ENCODE measurements around the gene BPI. TPM values are rescaled to one million over a fixed set of nuclear protein-coding genes. Genes with fewer than 3 reads are reported as not detected.

BPI gene
- polyA plus RNA-seq, 1 donor (not counting 4 experiments of a cell fraction or from before 2014, with no cell fraction given) = not detected

DNA sequence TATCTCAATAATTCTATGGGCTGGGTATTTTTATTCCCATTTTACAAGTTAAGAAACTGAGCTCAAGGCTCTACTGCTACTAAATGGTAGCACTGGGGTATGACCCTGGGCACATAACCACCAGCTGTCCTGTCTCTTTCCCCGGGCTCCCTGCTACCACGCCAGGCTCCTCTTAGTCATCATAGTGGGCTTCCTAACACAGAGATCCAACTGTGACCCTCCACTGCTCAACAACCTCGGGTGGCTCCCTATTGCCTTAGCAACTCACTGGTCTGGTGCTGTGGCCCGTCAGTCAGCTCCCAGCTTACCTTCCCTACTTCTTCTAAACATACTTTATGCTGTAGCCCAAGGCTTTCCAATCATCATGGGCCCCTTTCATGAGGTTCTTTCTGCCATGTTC, 47.9 kb upstream of the BPI start:
- FAIRE-seq (no peak), DNase-seq (ENCODE audit: low read depth, low spot score) (no peak)
- H3K9me1 ChIP-seq (ENCODE audit: control insufficient read depth, extremely low read depth, insufficient read depth, low read length) = no peaks in the 10 kb centered on the region
- H3K4me2 ChIP-seq (ENCODE audit: control insufficient read depth, extremely low read depth, insufficient read depth, low read depth, low read length) = no peak overlapping the region
- no peaks in the 10 kb centered on the region for H3K36me3 ChIP-seq (ENCODE audit: control insufficient read depth in 2 of 2, extremely low read depth in 1 of 2, insufficient read depth in 2 of 2, low read length in 2 of 2)
- H3K9me3 ChIP-seq (ENCODE audit: control insufficient read depth, low read depth, low read length) = no peaks in the 10 kb centered on the region
- H3K4me3 ChIP-seq (ENCODE audit: control insufficient read depth in 2 of 3, extremely low read depth in 1 of 3, insufficient read depth in 2 of 3, low read depth in 1 of 3, low read length in 3 of 3) = no peak overlapping the region
- dilution Hi-C loops (cut with MboI; ENCODE audit: extremely low pct_ligation_motif_present, low sequenced_read_pairs) = no loop called here
- no peak overlapping the region for H2AFZ ChIP-seq (ENCODE audit: control insufficient read depth, low read length)
- no peak overlapping the region for H3K9ac ChIP-seq (ENCODE audit: control insufficient read depth, extremely low read depth, insufficient read depth, low read length)
- H3K27me3 ChIP-seq (ENCODE audit: control insufficient read depth, extremely low read depth, insufficient read depth, low read length) = peaks cover 25% of the 10 kb centered on the region
- TF ChIP-seq EZH2 (IDR thresholded peaks at IDR 0.05; ENCODE audit: low read length) = no peak
- TF ChIP-seq, protein P1, sequence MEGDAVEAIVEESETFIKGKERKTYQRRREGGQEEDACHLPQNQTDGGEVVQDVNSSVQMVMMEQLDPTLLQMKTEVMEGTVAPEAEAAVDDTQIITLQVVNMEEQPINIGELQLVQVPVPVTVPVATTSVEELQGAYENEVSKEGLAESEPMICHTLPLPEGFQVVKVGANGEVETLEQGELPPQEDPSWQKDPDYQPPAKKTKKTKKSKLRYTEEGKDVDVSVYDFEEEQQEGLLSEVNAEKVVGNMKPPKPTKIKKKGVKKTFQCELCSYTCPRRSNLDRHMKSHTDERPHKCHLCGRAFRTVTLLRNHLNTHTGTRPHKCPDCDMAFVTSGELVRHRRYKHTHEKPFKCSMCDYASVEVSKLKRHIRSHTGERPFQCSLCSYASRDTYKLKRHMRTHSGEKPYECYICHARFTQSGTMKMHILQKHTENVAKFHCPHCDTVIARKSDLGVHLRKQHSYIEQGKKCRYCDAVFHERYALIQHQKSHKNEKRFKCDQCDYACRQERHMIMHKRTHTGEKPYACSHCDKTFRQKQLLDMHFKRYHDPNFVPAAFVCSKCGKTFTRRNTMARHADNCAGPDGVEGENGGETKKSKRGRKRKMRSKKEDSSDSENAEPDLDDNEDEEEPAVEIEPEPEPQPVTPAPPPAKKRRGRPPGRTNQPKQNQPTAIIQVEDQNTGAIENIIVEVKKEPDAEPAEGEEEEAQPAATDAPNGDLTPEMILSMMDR (optimal IDR thresholded peaks at IDR 0.05 in 1 of 3, IDR thresholded peaks at IDR 0.05 in 1 of 3, conservative IDR thresholded peaks at IDR 0.05 in 1 of 3; ENCODE audit: extremely low read depth in 1 of 3, insufficient read depth in 2 of 3, low read length in 3 of 3) = no peak
- no peaks in the 10 kb centered on the region for H3K79me2 ChIP-seq (ENCODE audit: control insufficient read depth, insufficient read depth, low read length)
- H3K27ac ChIP-seq (ENCODE audit: control insufficient read depth, insufficient read depth, low read length) = no peak overlapping the region
- H3K4me1 ChIP-seq (ENCODE audit: control insufficient read depth, extremely low read depth, insufficient read depth, low read length) = no peaks in the 10 kb centered on the region
- no peaks in the 10 kb centered on the region for H4K20me1 ChIP-seq (ENCODE audit: control insufficient read depth, extremely low read depth, insufficient read depth, low read length)

DNA sequence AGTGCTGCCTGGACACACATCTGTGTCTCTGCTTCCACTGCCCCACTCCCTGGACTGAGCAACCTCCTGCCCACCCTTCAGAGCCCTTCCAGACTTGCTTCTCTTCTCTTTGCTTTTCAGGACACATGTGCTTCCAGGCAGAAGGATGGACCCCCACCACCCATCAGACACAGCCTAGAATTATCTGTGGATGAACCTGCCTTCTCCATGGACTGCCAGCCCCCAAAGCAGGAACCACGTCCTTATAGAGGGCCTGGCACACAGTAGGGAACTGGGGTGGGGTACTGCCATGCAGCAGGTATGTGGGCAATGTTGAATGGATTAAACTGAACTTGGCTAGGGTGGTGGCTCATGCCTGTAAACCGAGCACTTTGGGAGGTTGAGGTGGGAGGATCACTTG, 47.0 kb upstream of the BPI start:
- Histone ChIP-seq H3K4me3 (ENCODE audit: control insufficient read depth in 2 of 3, extremely low read depth in 1 of 3, insufficient read depth in 2 of 3, low read depth in 1 of 3, low read length in 3 of 3) (no peak overlapping the region), H3K9me1 (ENCODE audit: control insufficient read depth, extremely low read depth, insufficient read depth, low read length) (no peaks in the 10 kb centered on the region), H3K27ac (ENCODE audit: control insufficient read depth, insufficient read depth, low read length) (no peak overlapping the region), H3K27me3 (ENCODE audit: control insufficient read depth, extremely low read depth, insufficient read depth, low read length) (peaks cover 29% of the 10 kb centered on the region), H3K9ac (ENCODE audit: control insufficient read depth, extremely low read depth, insufficient read depth, low read length) (no peak overlapping the region), H3K36me3 (ENCODE audit: control insufficient read depth in 2 of 2, extremely low read depth in 1 of 2, insufficient read depth in 2 of 2, low read length in 2 of 2) (no peaks in the 10 kb centered on the region), H4K20me1 (ENCODE audit: control insufficient read depth, extremely low read depth, insufficient read depth, low read length) (no peaks in the 10 kb centered on the region), H3K79me2 (ENCODE audit: control insufficient read depth, insufficient read depth, low read length) (no peaks in the 10 kb centered on the region), H2AFZ (ENCODE audit: control insufficient read depth, low read length) (no peak overlapping the region), H3K4me2 (ENCODE audit: control insufficient read depth, extremely low read depth, insufficient read depth, low read depth, low read length) (no peak overlapping the region), H3K9me3 (ENCODE audit: control insufficient read depth, low read depth, low read length) (no peaks in the 10 kb centered on the region), H3K4me1 (ENCODE audit: control insufficient read depth, extremely low read depth, insufficient read depth, low read length) (no peaks in the 10 kb centered on the region)
- DNase-seq (ENCODE audit: low read depth, low spot score) (no peak), FAIRE-seq (no peak)
- no peak for TF ChIP-seq EZH2 (IDR thresholded peaks at IDR 0.05; ENCODE audit: low read length)
- TF ChIP-seq, protein P1 (optimal IDR thresholded peaks at IDR 0.05 in 1 of 3, IDR thresholded peaks at IDR 0.05 in 1 of 3, conservative IDR thresholded peaks at IDR 0.05 in 1 of 3; ENCODE audit: extremely low read depth in 1 of 3, insufficient read depth in 2 of 3, low read length in 3 of 3) = no peak
- dilution Hi-C loops (cut with MboI; ENCODE audit: extremely low pct_ligation_motif_present, low sequenced_read_pairs) = no loop called here

Measured in keratinocyte (primary cell).